CD14-positive monocyte (primary cell): ENCODE measurements around the gene OR52H1. TPM values are rescaled to one million over a fixed set of nuclear protein-coding genes. Genes with fewer than 3 reads are reported as not detected.

Experiments
- DNase-seq, 3 donors: peaks; one replicate each; pipeline ENCODE4 v3.0.0-alpha.2; 2011 to 2022
- H2AFZ ChIP-seq: 2 replicates; pipeline ENCODE4 v1.6.0; 2012; ENCODE audit warnings: mild to moderate bottlenecking, low read depth, low read length, inconsistent platforms; ENCODE audit not compliant: insufficient read depth, poor library complexity, severe bottlenecking
- H3K27ac ChIP-seq, 2 donors: 1 replicate in 1 of 2; 2 replicates in 1 of 2; pipeline ENCODE4 v1.5.1; 2012 to 2013; ENCODE audit warnings: low read length in 2 of 2, control low read depth in 1 of 2, inconsistent platforms in 1 of 2, low read depth in 1 of 2, mild to moderate bottlenecking in 1 of 2
- H3K27me3 ChIP-seq, 2 donors: one replicate each; pipeline versions ENCODE4 v1.6.0 to v1.6.1; 2011 to 2013; ENCODE audit warnings: low read length in 2 of 2; ENCODE audit not compliant: control insufficient read depth in 2 of 2, insufficient read depth in 2 of 2
- H3K36me3 ChIP-seq, 2 donors: replicated peaks in 1 of 2; 1 replicate in 1 of 2; 2 replicates in 1 of 2; pipeline versions ENCODE4 v1.5.1 to v1.6.1; 2012 to 2013; ENCODE audit warnings: low read length in 2 of 2, control low read depth in 1 of 2, inconsistent platforms in 1 of 2, mild to moderate bottlenecking in 1 of 2; ENCODE audit not compliant: insufficient read depth in 2 of 2, control insufficient read depth in 1 of 2
- H3K4me1 ChIP-seq, 2 donors: 1 replicate in 1 of 2; 2 replicates in 1 of 2; pipeline versions ENCODE4 v1.5.1 to v1.6.1; 2012 to 2013; ENCODE audit warnings: low read length in 2 of 2, control low read depth in 1 of 2, inconsistent platforms in 1 of 2, mild to moderate bottlenecking in 1 of 2, moderate library complexity in 1 of 2; ENCODE audit not compliant: insufficient read depth in 2 of 2, control insufficient read depth in 1 of 2
- H3K4me2 ChIP-seq: replicated peaks from 2 replicates; pipeline ENCODE3; 2012; ENCODE audit warnings: low read length, moderate library complexity, mild to moderate bottlenecking; ENCODE audit not compliant: poor library complexity, severe bottlenecking; ENCODE audit errors: extremely low read depth
- H3K4me3 ChIP-seq, 3 experiments: fragments of 200-600 bp in 1 of 3; sonication (generic) in 1 of 3; replicated peaks in 1 of 3; 1 replicate in 2 of 3; 2 replicates in 1 of 3; pipeline ENCODE4 v1.5.1; 2011 to 2013; ENCODE audit warnings: low read length in 3 of 3, mild to moderate bottlenecking in 3 of 3, control low read depth in 2 of 3, low read depth in 2 of 3, inconsistent platforms in 1 of 3, moderate library complexity in 1 of 3
- H3K79me2 ChIP-seq: 2 replicates; pipeline ENCODE4 v1.6.0; 2012; ENCODE audit warnings: mild to moderate bottlenecking, control low read depth, inconsistent platforms, low read length, moderate library complexity; ENCODE audit not compliant: insufficient read depth
- H3K9ac ChIP-seq: 2 replicates; pipeline ENCODE4 v1.6.0; 2017; ENCODE audit warnings: low read length, mild to moderate bottlenecking; ENCODE audit not compliant: insufficient read depth, poor library complexity, severe bottlenecking
- H3K9me3 ChIP-seq, 2 donors: replicated peaks in 1 of 2; 1 replicate in 1 of 2; 2 replicates in 1 of 2; pipeline versions ENCODE4 v1.5.1 to v1.6.1; 2012 to 2013; ENCODE audit warnings: low read length in 2 of 2, control low read depth in 1 of 2; ENCODE audit not compliant: control insufficient read depth in 1 of 2, insufficient read depth in 1 of 2
- H4K20me1 ChIP-seq: 2 replicates; pipeline ENCODE4 v1.6.0; 2012; ENCODE audit warnings: mild to moderate bottlenecking, low read length, control low read depth, moderate library complexity; ENCODE audit not compliant: insufficient read depth
- H3K27ac Mint-ChIP-seq, 7 donors: one replicate each; pipeline ENCODE4 v1.8.0; 2020; ENCODE audit warnings: mild to moderate bottlenecking in 7 of 7, mixed read lengths in 7 of 7, moderate library complexity in 6 of 7, inconsistent platforms in 2 of 7
- H3K27me3 Mint-ChIP-seq, 3 donors: one replicate each; pipeline ENCODE4 v1.8.0; 2021 to 2022; ENCODE audit warnings: low read depth in 3 of 3, mild to moderate bottlenecking in 3 of 3, mixed read lengths in 3 of 3, moderate library complexity in 3 of 3, inconsistent platforms in 1 of 3
- H3K36me3 Mint-ChIP-seq, 2 donors: one replicate each; pipeline ENCODE4 v1.8.0; 2020; ENCODE audit warnings: mixed read lengths in 2 of 2, inconsistent platforms in 1 of 2, mild to moderate bottlenecking in 1 of 2
- H3K4me1 Mint-ChIP-seq: one replicate; pipeline ENCODE4 v1.8.0; 2020; ENCODE audit warnings: mild to moderate bottlenecking, mixed read lengths
- H3K4me3 Mint-ChIP-seq, 2 donors: one replicate each; pipeline ENCODE4 v1.8.0; 2020; ENCODE audit warnings: mild to moderate bottlenecking in 2 of 2, mixed read lengths in 2 of 2, moderate library complexity in 1 of 2
- H3K9me3 Mint-ChIP-seq, 7 donors: one replicate each; pipeline ENCODE4 v1.8.0; 2020 to 2022; ENCODE audit warnings: mixed read lengths in 7 of 7, mild to moderate bottlenecking in 6 of 7, moderate library complexity in 6 of 7, inconsistent platforms in 2 of 7
- WGBS: methylation state at CpG from one replicate; pipeline ENCODE4 v1.1.5; 2013; ENCODE audit warnings: missing lambda C conversion rate; ENCODE audit not compliant: insufficient coverage; 5-methylcytosine and 5-hydroxymethylcytosine counted together
- intact Hi-C, 2 donors: fragments of 100-400 bp; cut with micrococcal nuclease; formaldehyde crosslinking; loops; one replicate each; pipeline versions ENCODE4 v1.15.0 to v1.15.1; 2023
- polyA plus RNA-seq, 3 donors: library from polyadenylated mRNA; depleted of rRNA in 1 of 3; unstranded in 2 of 3; stranded (reverse) in 1 of 3; fragments of 300-500 nt in 2 of 3; fragments of >200 nt in 1 of 3; fragmentation: Illumina TruSeq in 2 of 3; gene quantifications; 1 replicate in 2 of 3; 2 replicates in 1 of 3; pipeline ENCODE4 v1.2.3, GENCODE V29; 2012 to 2021
- TF ChIP-seq, protein P1 (sequence below): fragments of 200-600 bp; IDR thresholded peaks from one replicate; pipeline ENCODE4 v1.8.0; 2022; ENCODE audit warnings: antibody characterized with exemption, mild to moderate bottlenecking

The OR52H1 gene
- polyA plus RNA-seq, 3 donors = not detected

DNA sequence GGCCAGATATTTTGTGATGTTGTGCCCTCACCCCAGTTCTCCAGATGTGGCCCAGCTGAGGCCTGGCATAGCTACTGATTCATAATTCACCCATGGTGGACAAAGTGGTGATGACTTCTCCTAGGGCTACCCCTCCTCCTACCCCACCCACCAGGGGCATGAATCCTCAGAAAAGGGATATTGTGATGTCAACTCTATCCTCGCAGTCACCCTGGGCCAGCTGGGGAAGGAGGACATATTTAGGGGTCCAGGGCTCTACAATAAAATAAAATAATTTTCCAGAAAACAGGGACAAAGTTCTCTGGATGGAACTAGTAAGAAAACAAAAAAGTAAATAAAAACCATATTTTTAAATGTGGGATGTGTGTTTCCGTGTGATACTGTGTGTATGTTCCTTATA is 31.7 kb downstream of the OR52H1 start, which contains the start of gene UBQLNL:
TSS of gene UBQLNL (minus strand) at position 101 of the 400 bp plus-strand sequence. CDS start 258 bp downstream, outside the sequence.
- TF ChIP-seq, protein P1, sequence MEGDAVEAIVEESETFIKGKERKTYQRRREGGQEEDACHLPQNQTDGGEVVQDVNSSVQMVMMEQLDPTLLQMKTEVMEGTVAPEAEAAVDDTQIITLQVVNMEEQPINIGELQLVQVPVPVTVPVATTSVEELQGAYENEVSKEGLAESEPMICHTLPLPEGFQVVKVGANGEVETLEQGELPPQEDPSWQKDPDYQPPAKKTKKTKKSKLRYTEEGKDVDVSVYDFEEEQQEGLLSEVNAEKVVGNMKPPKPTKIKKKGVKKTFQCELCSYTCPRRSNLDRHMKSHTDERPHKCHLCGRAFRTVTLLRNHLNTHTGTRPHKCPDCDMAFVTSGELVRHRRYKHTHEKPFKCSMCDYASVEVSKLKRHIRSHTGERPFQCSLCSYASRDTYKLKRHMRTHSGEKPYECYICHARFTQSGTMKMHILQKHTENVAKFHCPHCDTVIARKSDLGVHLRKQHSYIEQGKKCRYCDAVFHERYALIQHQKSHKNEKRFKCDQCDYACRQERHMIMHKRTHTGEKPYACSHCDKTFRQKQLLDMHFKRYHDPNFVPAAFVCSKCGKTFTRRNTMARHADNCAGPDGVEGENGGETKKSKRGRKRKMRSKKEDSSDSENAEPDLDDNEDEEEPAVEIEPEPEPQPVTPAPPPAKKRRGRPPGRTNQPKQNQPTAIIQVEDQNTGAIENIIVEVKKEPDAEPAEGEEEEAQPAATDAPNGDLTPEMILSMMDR = no peak
- DNase-seq = no peak
- Histone ChIP-seq H3K4me3 (no peak within 1 kb of the TSS), H3K79me2 (no peaks in the 10 kb centered on the region), H3K9ac (no peak within 1 kb of the TSS), H3K4me1 (no peaks in the 10 kb centered on the region), H3K36me3 (no peaks in the 10 kb centered on the region), H3K9me3 (peaks cover 0 to 4% of the 10 kb centered on the region in 2 donors), H3K27ac (no peak within 1 kb of the TSS), H3K4me2 (no peak within 1 kb of the TSS), H4K20me1 (no peaks in the 10 kb centered on the region), H3K27me3 (no peaks in the 10 kb centered on the region), H2AFZ (no peak within 1 kb of the TSS)
- Mint-ChIP-seq H3K27me3 (peaks cover 0 to 4% (median 2%) of the 10 kb centered on the region in 3 donors), H3K4me3 (no peak within 1 kb of the TSS), H3K9me3 (peaks cover 0 to 8% (median 5%) of the 10 kb centered on the region in 7 donors), H3K36me3 (no peaks in the 10 kb centered on the region), H3K4me1 (no peaks in the 10 kb centered on the region), H3K27ac (no peak within 1 kb of the TSS)
- intact Hi-C loops = no loop called here
- no CpG with 5 or more reads among the region's 2 CpGs for WGBS

DNA sequence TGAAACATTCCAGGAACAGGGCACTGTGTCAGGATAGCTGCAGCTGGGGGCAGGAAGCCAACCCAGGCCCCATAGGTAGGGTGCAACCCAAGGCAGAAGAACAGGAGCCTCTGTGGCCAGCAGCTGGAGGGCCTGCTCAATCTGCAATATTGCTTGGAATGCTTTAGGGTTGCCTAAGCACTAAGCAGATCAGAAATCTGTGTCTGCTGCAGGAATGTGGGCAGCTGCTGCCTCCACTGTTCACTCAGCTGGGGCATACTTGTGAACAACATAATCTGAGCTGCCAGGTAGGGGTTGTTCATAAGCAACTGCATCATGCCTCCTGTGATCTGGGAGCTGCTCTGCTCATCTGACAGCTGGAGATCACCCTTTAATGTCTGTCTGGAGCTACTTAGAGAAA is 33.5 kb downstream of the OR52H1 start:
- DNase-seq = no peak
- no peaks in the 10 kb centered on the region for H3K36me3 Mint-ChIP-seq
- H3K4me3 ChIP-seq = no peak overlapping the region
- H3K4me2 ChIP-seq = no peak overlapping the region
- H4K20me1 ChIP-seq = no peaks in the 10 kb centered on the region
- intact Hi-C loops = no loop called here
- no peaks in the 10 kb centered on the region for H3K4me1 Mint-ChIP-seq
- H2AFZ ChIP-seq = no peak overlapping the region
- H3K27me3 ChIP-seq = no peaks in the 10 kb centered on the region
- H3K9me3 ChIP-seq = peaks cover 0 to 4% of the 10 kb centered on the region in 2 donors
- peaks cover 0 to 5% (median 3%) of the 10 kb centered on the region in 3 donors for H3K27me3 Mint-ChIP-seq
- H3K27ac ChIP-seq = no peak overlapping the region
- H3K4me3 Mint-ChIP-seq = no peak overlapping the region
- H3K79me2 ChIP-seq = no peaks in the 10 kb centered on the region
- no peaks in the 10 kb centered on the region for H3K36me3 ChIP-seq
- H3K27ac Mint-ChIP-seq = no peak overlapping the region
- no peaks in the 10 kb centered on the region for H3K4me1 ChIP-seq
- H3K9ac ChIP-seq = no peak overlapping the region
- TF ChIP-seq, protein P1 = no peak
- H3K9me3 Mint-ChIP-seq = peaks cover 0 to 8% (median 2%) of the 10 kb centered on the region in 7 donors
